GM12878 (cell line): Measurements from ENCODE around the gene MUC16. TPM values are rescaled to one million over a fixed set of nuclear protein-coding genes. Genes with fewer than 3 reads are reported as not detected.

Experiments used
- ATAC-seq: fragments of 200-7000 bp; cut with Tn5 transposase; 3 replicates; pipeline ENCODE4 v1.9.1; 2020; ENCODE audit warnings: mild to moderate bottlenecking, moderate library complexity
- BruUV-seq: library from RNA; stranded (reverse); fragments of 400-500 nt; replicated peaks from 2 replicates; lab custom pipeline; 2021; lab: Mats Ljungman, UMichigan
- CTCF ChIA-PET: fragments of 300-600 bp; sonication (Branson Sonifier 250); formaldehyde crosslinking; extraction: SDS; loops from one replicate; lab custom pipeline; 2021; ENCODE audit warnings: inconsistent platforms; lab: Yijun Ruan, JAX
- POLR2A ChIA-PET: fragments of 350-600 bp; formaldehyde crosslinking; extraction: SDS; loops from one replicate; lab custom pipeline; 2021; ENCODE audit warnings: inconsistent platforms; lab: Charles Lee
- RAD21 ChIA-PET: fragments of 300-600 bp; sonication (Branson Sonifier 250); formaldehyde crosslinking; loops from one replicate; lab custom pipeline; 2023; ENCODE audit warnings: antibody characterized with exemption; ENCODE audit not compliant: unreplicated experiment; lab: Charles Lee
- SMC1A ChIA-PET: fragments of 300-600 bp; sonication (Branson Sonifier 250); formaldehyde crosslinking; loops from one replicate; lab custom pipeline; 2023; ENCODE audit not compliant: unreplicated experiment, uncharacterized antibody; lab: Charles Lee
- DNase-seq: peaks from one replicate; pipeline ENCODE4 v3.0.0-alpha.2; 2011; ENCODE audit warnings: low read depth, low spot score
- FAIRE-seq: peaks from 3 replicates; lab custom pipeline; 2011; peaks lifted over from hg19 to GRCh38; lab: Jason Lieb, UNC
- H2AFZ ChIP-seq: 2 replicates; pipeline ENCODE4 v1.6.0; 2011; ENCODE audit warnings: low read depth, low read length, control low read depth; ENCODE audit not compliant: control insufficient read depth
- H3K27ac ChIP-seq: 2 replicates; pipeline ENCODE4 v1.5.1; 2011; ENCODE audit warnings: control low read depth; ENCODE audit not compliant: control insufficient read depth, insufficient read depth
- H3K27me3 ChIP-seq, 2 experiments: replicated peaks in 1 of 2; 2 replicates each; pipeline versions ENCODE4 v1.6.0 to v1.6.1; 2011; ENCODE audit warnings: low read length in 1 of 2; ENCODE audit not compliant: control insufficient read depth in 2 of 2, insufficient read depth in 2 of 2
- H3K36me3 ChIP-seq, 2 experiments: 2 replicates each; pipeline ENCODE4 v1.5.1; 2011; ENCODE audit warnings: low read length in 1 of 2; ENCODE audit not compliant: control insufficient read depth in 2 of 2, insufficient read depth in 2 of 2
- H3K4me1 ChIP-seq: 2 replicates; pipeline ENCODE4 v1.6.1; 2011; ENCODE audit warnings: mild to moderate bottlenecking, low read length, moderate library complexity, mixed read lengths; ENCODE audit not compliant: control insufficient read depth, insufficient read depth
- H3K4me2 ChIP-seq: 2 replicates; pipeline ENCODE4 v1.6.0; 2011; ENCODE audit warnings: control low read depth; ENCODE audit not compliant: control insufficient read depth, insufficient read depth
- H3K4me3 ChIP-seq: fragments of 200-600 bp; sonication (generic); 2 replicates; pipeline ENCODE4 v1.5.1; 2016
- H3K79me2 ChIP-seq: 2 replicates; pipeline ENCODE4 v1.6.0; 2011; ENCODE audit warnings: low read length; ENCODE audit not compliant: control insufficient read depth, insufficient read depth
- H3K9ac ChIP-seq: 2 replicates; pipeline ENCODE4 v1.8.0; 2011; ENCODE audit warnings: low read length, control low read depth, mixed read lengths; ENCODE audit not compliant: control insufficient read depth, insufficient read depth
- H3K9me3 ChIP-seq: replicated peaks from 3 replicates; pipeline ENCODE4 v1.5.1; 2011; ENCODE audit warnings: mild to moderate bottlenecking, low read length; ENCODE audit not compliant: control insufficient read depth, insufficient read depth
- H4K20me1 ChIP-seq: 2 replicates; pipeline ENCODE4 v1.6.0; 2011; ENCODE audit not compliant: control insufficient read depth, insufficient read depth
- ASH2L ChIP-seq: fragments of 300-600, 200-600 bp; sonication (generic); IDR thresholded peaks from 2 replicates; pipeline ENCODE4 v1.6.1; 2017; ENCODE audit warnings: low read depth, mild to moderate bottlenecking, borderline replicate concordance
- ATF7 ChIP-seq: fragments of 450-650 bp; IDR thresholded peaks from 2 replicates; pipeline ENCODE4 v1.6.1; 2016; ENCODE audit warnings: low read depth, mild to moderate bottlenecking
- MEF2B ChIP-seq: fragments of 450-650 bp; IDR thresholded peaks from 2 replicates; pipeline ENCODE4 v1.6.1; 2018; ENCODE audit warnings: mild to moderate bottlenecking, moderate library complexity; ENCODE audit not compliant: partially characterized antibody, poor library complexity, severe bottlenecking
- MXI1 ChIP-seq: fragments of 150-350 bp; IDR thresholded peaks from 2 replicates; pipeline ENCODE4 v1.6.1; 2011; ENCODE audit warnings: low read depth, mild to moderate bottlenecking, inconsistent platforms, low read length, improper control_type of control experiment
- RB1 ChIP-seq: fragments of 450-650 bp; formaldehyde crosslinking; IDR thresholded peaks from 2 replicates; pipeline ENCODE4 v1.6.1; 2017; ENCODE audit warnings: mild to moderate bottlenecking, borderline replicate concordance
- ZNF384 ChIP-seq: IDR thresholded peaks from 2 replicates; pipeline ENCODE4 v1.6.1; 2012; ENCODE audit warnings: low read depth, mild to moderate bottlenecking, low read length, improper control_type of control experiment, borderline replicate concordance
- ZZZ3 ChIP-seq: IDR thresholded peaks from 2 replicates; pipeline ENCODE4 v1.6.1; 2011; ENCODE audit warnings: low read depth; ENCODE audit not compliant: control insufficient read depth, insufficient read length
- WGBS: methylation state at CpG from one replicate; pipeline ENCODE4 v1.1.6; 2016; ENCODE audit warnings: low lambda C conversion rate; ENCODE audit not compliant: insufficient replicate concordance, insufficient coverage; ENCODE audit errors: missing lambda C conversion rate; 5-methylcytosine and 5-hydroxymethylcytosine counted together
- in situ Hi-C: fragments of 300-500 bp; cut with MboI; formaldehyde crosslinking; loops from 9 replicates; pipeline ENCODE4 v1.14.3; 2018; ENCODE audit warnings: mixed read lengths
- intact Hi-C: fragments of 100-400 bp; cut with micrococcal nuclease; formaldehyde crosslinking; loops from one replicate; pipeline ENCODE4 v1.14.2; 2022; ENCODE audit not compliant: unreplicated experiment
- polyA plus RNA-seq, 11 experiments: library from polyadenylated mRNA; depleted of rRNA in 4 of 11; unstranded in 6 of 11; stranded (reverse) in 5 of 11; fragments of >200 nt; fragmentation: Nextera tagmentation in 4 of 11; fragmentation: Illumina TruSeq in 1 of 11; extraction: Ambion mirVana in 4 of 11; extraction: Trizol in 1 of 11; gene quantifications; 1 replicate in 1 of 11; 2 replicates in 10 of 11; pipeline versions ENCODE4 v1.2.1 to v1.2.3, GENCODE V29; 2011 to 2016; ENCODE audit warnings: inconsistent platforms in 2 of 11, missing spikeins in 2 of 11, low read depth in 1 of 11
- total RNA-seq, 4 experiments: library from RNA; depleted of rRNA in 3 of 4; stranded (reverse); fragments of >200 nt in 3 of 4; fragmentation: Illumina TruSeq in 1 of 4; extraction: Trizol in 1 of 4; gene quantifications; 2 replicates each; pipeline versions ENCODE4 v1.2.1 to v1.2.3, GENCODE V29; 2013 to 2021
- TF ChIP-seq, protein P1 (sequence below): IDR thresholded peaks from 2 replicates; pipeline ENCODE4 v1.6.1; 2011; ENCODE audit warnings: borderline replicate concordance, low read depth, mild to moderate bottlenecking, moderate library complexity, mixed read lengths, low read length; ENCODE audit not compliant: insufficient read depth; ENCODE audit errors: extremely low read length
- TF ChIP-seq, protein P2 (sequence below): fragments of 450-650 bp; IDR thresholded peaks from 2 replicates; pipeline ENCODE4 v1.6.1; 2016; ENCODE audit warnings: mild to moderate bottlenecking, moderate library complexity, borderline replicate concordance
- TF ChIP-seq, protein P3 (sequence below): fragments of 450-650 bp; IDR thresholded peaks from 2 replicates; pipeline ENCODE4 v1.6.1; 2017; ENCODE audit warnings: mild to moderate bottlenecking, moderate library complexity

The MUC16 gene
- total and polyA plus RNA-seq, 10 of the 15 experiments (the other 5 are each of a cell fraction or from before 2014, with no cell fraction given) = under 0.01 TPM; not detected in 8

DNA sequence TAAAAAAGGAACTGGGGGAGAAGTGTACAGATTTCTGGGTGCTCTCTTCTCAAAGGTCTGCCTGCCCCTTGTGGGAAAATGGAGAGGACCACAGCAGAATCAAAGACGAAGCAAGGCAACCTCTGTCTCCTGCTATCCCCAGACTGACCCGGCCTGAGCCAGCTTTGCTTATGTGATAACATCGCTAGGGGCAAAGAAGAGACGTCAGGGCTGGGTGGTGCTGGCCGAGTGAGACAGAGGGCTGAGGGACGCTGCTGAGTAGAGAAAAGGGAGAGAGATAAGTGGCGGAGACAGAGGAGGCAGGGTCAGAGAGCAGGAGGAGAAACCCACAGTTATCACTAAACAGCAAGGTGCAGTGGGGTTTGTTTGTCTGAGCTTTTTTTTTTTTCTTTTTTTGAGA lies 4.6 kb upstream of the MUC16 start:
- no TSS peak for BruUV-seq
- TF ChIP-seq RB1 = no peak
- TF ChIP-seq MXI1 = no peak
- no peak for TF ChIP-seq ATF7
- TF ChIP-seq, protein P1, sequence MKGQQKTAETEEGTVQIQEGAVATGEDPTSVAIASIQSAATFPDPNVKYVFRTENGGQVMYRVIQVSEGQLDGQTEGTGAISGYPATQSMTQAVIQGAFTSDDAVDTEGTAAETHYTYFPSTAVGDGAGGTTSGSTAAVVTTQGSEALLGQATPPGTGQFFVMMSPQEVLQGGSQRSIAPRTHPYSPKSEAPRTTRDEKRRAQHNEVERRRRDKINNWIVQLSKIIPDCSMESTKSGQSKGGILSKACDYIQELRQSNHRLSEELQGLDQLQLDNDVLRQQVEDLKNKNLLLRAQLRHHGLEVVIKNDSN = no peak
- TF ChIP-seq ZZZ3 = no peak
- no peak for TF ChIP-seq ZNF384
- no peak for TF ChIP-seq ASH2L
- TF ChIP-seq, protein P2, sequence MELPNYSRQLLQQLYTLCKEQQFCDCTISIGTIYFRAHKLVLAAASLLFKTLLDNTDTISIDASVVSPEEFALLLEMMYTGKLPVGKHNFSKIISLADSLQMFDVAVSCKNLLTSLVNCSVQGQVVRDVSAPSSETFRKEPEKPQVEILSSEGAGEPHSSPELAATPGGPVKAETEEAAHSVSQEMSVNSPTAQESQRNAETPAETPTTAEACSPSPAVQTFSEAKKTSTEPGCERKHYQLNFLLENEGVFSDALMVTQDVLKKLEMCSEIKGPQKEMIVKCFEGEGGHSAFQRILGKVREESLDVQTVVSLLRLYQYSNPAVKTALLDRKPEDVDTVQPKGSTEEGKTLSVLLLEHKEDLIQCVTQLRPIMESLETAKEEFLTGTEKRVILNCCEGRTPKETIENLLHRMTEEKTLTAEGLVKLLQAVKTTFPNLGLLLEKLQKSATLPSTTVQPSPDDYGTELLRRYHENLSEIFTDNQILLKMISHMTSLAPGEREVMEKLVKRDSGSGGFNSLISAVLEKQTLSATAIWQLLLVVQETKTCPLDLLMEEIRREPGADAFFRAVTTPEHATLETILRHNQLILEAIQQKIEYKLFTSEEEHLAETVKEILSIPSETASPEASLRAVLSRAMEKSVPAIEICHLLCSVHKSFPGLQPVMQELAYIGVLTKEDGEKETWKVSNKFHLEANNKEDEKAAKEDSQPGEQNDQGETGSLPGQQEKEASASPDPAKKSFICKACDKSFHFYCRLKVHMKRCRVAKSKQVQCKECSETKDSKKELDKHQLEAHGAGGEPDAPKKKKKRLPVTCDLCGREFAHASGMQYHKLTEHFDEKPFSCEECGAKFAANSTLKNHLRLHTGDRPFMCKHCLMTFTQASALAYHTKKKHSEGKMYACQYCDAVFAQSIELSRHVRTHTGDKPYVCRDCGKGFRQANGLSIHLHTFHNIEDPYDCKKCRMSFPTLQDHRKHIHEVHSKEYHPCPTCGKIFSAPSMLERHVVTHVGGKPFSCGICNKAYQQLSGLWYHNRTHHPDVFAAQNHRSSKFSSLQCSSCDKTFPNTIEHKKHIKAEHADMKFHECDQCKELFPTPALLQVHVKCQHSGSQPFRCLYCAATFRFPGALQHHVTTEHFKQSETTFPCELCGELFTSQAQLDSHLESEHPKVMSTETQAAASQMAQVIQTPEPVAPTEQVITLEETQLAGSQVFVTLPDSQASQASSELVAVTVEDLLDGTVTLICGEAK = no peak
- TF ChIP-seq MEF2B = no peak
- TF ChIP-seq, protein P3, sequence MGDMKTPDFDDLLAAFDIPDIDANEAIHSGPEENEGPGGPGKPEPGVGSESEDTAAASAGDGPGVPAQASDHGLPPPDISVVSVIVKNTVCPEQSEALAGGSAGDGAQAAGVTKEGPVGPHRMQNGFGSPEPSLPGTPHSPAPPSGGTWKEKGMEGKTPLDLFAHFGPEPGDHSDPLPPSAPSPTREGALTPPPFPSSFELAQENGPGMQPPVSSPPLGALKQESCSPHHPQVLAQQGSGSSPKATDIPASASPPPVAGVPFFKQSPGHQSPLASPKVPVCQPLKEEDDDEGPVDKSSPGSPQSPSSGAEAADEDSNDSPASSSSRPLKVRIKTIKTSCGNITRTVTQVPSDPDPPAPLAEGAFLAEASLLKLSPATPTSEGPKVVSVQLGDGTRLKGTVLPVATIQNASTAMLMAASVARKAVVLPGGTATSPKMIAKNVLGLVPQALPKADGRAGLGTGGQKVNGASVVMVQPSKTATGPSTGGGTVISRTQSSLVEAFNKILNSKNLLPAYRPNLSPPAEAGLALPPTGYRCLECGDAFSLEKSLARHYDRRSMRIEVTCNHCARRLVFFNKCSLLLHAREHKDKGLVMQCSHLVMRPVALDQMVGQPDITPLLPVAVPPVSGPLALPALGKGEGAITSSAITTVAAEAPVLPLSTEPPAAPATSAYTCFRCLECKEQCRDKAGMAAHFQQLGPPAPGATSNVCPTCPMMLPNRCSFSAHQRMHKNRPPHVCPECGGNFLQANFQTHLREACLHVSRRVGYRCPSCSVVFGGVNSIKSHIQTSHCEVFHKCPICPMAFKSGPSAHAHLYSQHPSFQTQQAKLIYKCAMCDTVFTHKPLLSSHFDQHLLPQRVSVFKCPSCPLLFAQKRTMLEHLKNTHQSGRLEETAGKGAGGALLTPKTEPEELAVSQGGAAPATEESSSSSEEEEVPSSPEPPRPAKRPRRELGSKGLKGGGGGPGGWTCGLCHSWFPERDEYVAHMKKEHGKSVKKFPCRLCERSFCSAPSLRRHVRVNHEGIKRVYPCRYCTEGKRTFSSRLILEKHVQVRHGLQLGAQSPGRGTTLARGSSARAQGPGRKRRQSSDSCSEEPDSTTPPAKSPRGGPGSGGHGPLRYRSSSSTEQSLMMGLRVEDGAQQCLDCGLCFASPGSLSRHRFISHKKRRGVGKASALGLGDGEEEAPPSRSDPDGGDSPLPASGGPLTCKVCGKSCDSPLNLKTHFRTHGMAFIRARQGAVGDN = no peak

More for the DNA sequence above, 4.6 kb upstream of the MUC16 start:
- in situ Hi-C loops = no loop called here
- POLR2A ChIA-PET = no interaction called here
- H2AFZ ChIP-seq = no peak overlapping the region
- SMC1A ChIA-PET = no interaction called here
- no peak overlapping the region for H3K27ac ChIP-seq
- ATAC-seq (no peak), FAIRE-seq (no peak), DNase-seq (no peak)
- no peak overlapping the region for H3K4me2 ChIP-seq
- 35% methylated on average over 7 of the region's 7 CpGs for WGBS
- H4K20me1 ChIP-seq = no peaks in the 10 kb centered on the region
- RAD21 ChIA-PET = no interaction called here
- no peaks in the 10 kb centered on the region for H3K36me3 ChIP-seq
- no peaks in the 10 kb centered on the region; the same call in 2 of the 3 replicates for H3K9me3 ChIP-seq
- H3K4me1 ChIP-seq = no peaks in the 10 kb centered on the region
- no peaks in the 10 kb centered on the region for H3K79me2 ChIP-seq
- CTCF ChIA-PET = no interaction called here
- no peak overlapping the region for H3K9ac ChIP-seq
- no peaks in the 10 kb centered on the region for H3K27me3 ChIP-seq
- no peak overlapping the region for H3K4me3 ChIP-seq
- intact Hi-C loops = no loop called here
